ENCODE measurements around the gene CST4.
"Not testable (repeated sequence)": the region's sequence is repeated elsewhere in the genome, so short reads cannot be mapped to it uniquely, and the experiment has no call there.

GRCh38 chr20:23723659-23724307 is 34.9 kb upstream of the CST4 start:
- not testable (repeated sequence) for TF ChIP-seq ZNF776 (tag by site-specific recombination; IDR thresholded peaks at IDR 0.05; ENCODE audit: borderline replicate concordance); CTCF (tag by site-specific recombination; IDR thresholded peaks at IDR 0.05); ZNF530 (tag by site-specific recombination; IDR thresholded peaks at IDR 0.05; ENCODE audit: low read depth); YY1 (tag by site-specific recombination; IDR thresholded peaks at IDR 0.05)

Data from HEK293 (cell line).